Omental fat pad (tissue), 4 donors: ENCODE measurements around the gene APOBEC2. TPM values are rescaled to one million over a fixed set of nuclear protein-coding genes. Genes with fewer than 3 reads are reported as not detected.

ENCODE experiments used
- ATAC-seq: fragments of 150-250 bp; one replicate; pipeline ENCODE4 v1.9.1; 2016; ENCODE audit warnings: mild to moderate bottlenecking, moderate library complexity; ENCODE audit not compliant: low FRiP score
- DNase-seq: peaks from one replicate; pipeline ENCODE4 v3.0.0-alpha.2; 2019; ENCODE audit warnings: low spot score
- CTCF ChIP-seq, 3 donors: fragments of 450-650 bp; IDR thresholded peaks; one replicate each; pipeline ENCODE4 v1.5.1; 2016 to 2017; ENCODE audit warnings: antibody characterized with exemption in 3 of 3, mild to moderate bottlenecking in 3 of 3, moderate library complexity in 2 of 3
- total RNA-seq, 4 donors: library from RNA; depleted of rRNA; stranded (reverse); fragments of >200 nt; gene quantifications; one replicate each; pipeline ENCODE4 v1.1.0, GENCODE V29; 2016

Gene APOBEC2
- total RNA-seq, 4 donors from 2014 or later = not detected

DNA sequence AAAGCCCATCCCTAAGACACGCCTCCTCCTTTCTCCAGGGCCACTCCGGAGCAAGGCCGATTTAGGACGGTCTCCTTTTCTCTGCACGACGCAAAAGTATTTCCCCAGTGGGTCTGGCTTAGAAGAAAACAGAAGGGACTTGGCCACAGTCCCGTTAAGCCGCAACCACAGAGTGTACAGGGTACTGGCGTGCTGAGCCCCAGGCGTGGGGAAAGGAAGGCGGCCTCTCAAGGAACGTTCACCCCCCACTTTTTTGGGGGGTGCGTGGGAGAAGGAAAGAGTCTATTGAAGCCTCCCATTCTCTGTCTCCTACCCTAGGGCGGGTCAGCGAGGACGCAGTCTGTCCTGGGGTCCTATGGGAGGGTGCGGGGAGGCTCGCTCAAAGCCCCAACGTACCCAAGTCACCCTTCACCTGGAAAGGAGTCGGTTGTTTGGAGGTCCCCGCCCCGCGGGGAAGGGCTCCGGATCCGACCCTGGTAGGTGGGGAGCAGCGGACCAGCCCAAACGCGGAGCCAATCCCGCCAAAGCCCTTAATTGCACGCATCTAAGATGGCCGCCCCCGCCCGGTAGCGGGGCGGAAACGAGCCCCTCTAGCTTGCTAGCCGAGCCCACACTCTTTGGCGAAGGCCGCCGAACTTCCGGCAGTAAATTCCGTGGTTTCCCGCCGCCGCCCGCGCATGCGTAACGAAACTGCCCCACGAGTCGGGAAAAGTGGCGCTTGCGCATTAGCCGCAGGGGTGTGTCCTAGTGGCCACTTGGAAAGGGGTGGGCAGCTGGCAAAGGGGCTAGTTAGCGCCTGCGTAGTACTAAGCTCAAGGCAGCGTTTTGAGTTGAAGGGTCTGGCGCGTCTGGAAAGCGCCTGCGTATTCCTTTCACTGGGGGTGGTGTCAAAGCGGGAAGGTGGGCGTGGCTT lies 19.2 kb downstream of the APOBEC2 start, which contains the start of gene OARD1:
Gene OARD1, minus strand, starts transcription at position 434 of the 913 bp plus-strand sequence. CDS start 722 bp downstream, outside the sequence.
- DNase-seq = peak; percentile 98
- peak; percentile 88 for ATAC-seq
- TF ChIP-seq CTCF (IDR thresholded peaks at IDR 0.05) = no peak

- ATAC-seq (peak; percentile 89), DNase-seq (no peak)
- no peak for TF ChIP-seq CTCF (IDR thresholded peaks at IDR 0.05)
Measured at GRCh38 chr6:41072836-41073202, 19.8 kb downstream of the APOBEC2 start, which contains the start of gene NFYA. Gene NFYA, plus strand, starts transcription at chr6:41072974. Its CDS starts 6,116 bp downstream, at chr6:41079090.

DNA sequence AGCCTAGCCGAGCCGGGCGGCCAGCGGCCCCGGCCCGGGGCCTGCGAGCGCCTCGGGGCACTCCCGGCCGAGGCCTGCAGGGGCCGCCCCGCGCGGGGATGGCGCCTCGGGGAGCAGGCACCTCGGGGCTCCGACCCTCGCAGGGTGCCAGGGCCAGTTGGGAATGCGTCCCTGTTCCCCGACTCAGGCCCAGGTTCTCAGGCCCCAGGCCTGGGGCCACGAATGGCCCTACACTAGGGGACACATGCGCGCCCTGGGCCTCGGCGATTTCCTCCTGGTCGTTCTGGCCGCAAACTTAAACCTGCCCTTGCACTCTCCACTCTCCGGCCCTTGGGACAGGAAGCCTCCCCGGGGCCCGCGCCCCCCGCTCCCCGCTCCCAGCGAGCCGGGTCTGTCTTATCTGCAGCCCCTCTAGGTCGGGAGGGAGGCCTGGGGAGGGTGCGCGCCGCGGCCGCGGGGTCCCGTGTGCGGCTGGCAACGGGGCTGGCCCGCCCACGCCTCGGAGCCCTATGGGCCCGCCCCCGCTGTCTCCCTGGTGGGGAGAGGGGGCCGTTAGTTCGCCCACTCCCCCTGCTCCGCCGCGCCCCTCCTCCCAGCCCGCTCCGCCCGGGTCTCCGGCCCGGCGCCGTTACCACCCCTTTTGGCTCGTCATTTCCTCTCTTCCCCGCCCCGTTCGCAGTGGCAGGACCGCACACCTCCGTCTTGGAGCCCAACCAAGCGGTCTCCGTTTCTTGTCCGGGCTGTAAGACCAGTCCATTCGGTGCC lies 20.4 kb downstream of the APOBEC2 start:
- TF ChIP-seq CTCF (IDR thresholded peaks at IDR 0.05) = peak in 1 of 3 donors; percentile 41
- ATAC-seq = peak; percentile 34

DNA sequence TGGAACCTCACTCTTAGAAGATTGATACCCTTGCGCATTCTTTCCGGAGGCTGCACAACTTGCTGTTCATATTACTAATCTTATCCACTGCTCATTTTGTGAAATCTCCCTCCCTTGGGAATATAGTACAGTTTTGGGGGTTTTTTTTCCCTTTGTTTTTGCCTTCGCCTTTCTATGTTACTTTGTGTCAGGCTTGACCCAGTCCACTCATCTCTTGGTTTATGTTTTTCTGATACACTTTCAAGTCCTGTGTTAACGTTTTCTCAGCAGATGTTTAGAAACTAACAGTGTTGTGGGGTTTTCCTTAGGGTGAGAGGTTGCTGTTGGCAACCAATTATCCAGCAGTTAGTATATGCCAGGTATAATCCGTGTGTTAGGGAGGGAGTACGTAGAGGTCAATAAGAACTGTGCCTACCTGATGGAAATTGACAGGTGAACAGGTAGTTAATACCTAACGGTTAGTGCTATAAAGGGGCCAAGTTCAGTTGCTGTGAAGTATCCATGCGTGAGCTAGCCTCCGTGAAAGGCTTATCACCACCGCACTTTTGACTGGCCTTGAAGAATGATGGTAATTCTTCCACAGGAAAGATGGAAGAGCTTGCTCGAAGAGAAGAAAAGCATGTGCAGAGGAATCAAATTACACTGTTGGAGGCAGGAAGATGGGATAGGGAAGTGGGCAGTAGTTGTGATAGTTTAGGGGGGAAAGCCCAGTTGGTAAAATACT lies 21.1 kb downstream of the APOBEC2 start:
- DNase-seq (no peak), ATAC-seq (no peak)
- TF ChIP-seq CTCF (IDR thresholded peaks at IDR 0.05) = no peak

More for the DNA sequence above, 20.4 kb downstream of the APOBEC2 start:
- DNase-seq = peak; percentile 57

GRCh38 chr6:41074692-41075436 lies 21.9 kb downstream of the APOBEC2 start:
- TF ChIP-seq CTCF (IDR thresholded peaks at IDR 0.05) = no peak
- DNase-seq (no peak), ATAC-seq (no peak)
